Measurements from ENCODE around the gene PACRG.

The PACRG gene

DNA sequence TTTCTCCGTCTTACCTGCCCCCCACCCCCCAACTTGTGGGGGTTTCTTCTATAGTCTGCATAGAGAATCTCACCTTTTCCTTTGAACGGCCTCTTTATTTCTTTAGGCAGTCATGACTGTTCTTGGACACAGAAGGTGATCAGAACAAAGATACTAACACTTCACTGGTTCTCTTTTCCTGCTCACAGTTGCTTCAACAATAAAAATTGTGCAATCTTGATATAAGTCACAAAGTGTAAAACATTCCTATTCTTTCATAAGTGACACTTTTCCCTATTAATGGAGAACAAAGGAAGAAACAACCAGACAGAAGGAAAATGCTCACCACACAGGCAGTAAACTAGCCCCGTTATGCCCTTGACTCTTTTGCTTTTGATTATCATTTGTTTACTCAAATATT lies 448.3 kb downstream of the PACRG start:
- TF ChIP-seq TAF1 (IDR thresholded peaks at IDR 0.05; ENCODE audit: low read depth) (no peak), FOXM1 (IDR thresholded peaks at IDR 0.05; ENCODE audit: borderline replicate concordance, low read depth) (no peak), TEAD4 (IDR thresholded peaks at IDR 0.05) (no peak), CREB1 (IDR thresholded peaks at IDR 0.05; ENCODE audit: low read depth) (no peak), EGR1 (IDR thresholded peaks at IDR 0.05) (no peak), NFIC (IDR thresholded peaks at IDR 0.05) (no peak), RAD21 (IDR thresholded peaks at IDR 0.05; ENCODE audit: low read depth) (no peak), TCF12 (IDR thresholded peaks at IDR 0.05; ENCODE audit: low read depth) (no peak)
- TF ChIP-seq, protein P1, sequence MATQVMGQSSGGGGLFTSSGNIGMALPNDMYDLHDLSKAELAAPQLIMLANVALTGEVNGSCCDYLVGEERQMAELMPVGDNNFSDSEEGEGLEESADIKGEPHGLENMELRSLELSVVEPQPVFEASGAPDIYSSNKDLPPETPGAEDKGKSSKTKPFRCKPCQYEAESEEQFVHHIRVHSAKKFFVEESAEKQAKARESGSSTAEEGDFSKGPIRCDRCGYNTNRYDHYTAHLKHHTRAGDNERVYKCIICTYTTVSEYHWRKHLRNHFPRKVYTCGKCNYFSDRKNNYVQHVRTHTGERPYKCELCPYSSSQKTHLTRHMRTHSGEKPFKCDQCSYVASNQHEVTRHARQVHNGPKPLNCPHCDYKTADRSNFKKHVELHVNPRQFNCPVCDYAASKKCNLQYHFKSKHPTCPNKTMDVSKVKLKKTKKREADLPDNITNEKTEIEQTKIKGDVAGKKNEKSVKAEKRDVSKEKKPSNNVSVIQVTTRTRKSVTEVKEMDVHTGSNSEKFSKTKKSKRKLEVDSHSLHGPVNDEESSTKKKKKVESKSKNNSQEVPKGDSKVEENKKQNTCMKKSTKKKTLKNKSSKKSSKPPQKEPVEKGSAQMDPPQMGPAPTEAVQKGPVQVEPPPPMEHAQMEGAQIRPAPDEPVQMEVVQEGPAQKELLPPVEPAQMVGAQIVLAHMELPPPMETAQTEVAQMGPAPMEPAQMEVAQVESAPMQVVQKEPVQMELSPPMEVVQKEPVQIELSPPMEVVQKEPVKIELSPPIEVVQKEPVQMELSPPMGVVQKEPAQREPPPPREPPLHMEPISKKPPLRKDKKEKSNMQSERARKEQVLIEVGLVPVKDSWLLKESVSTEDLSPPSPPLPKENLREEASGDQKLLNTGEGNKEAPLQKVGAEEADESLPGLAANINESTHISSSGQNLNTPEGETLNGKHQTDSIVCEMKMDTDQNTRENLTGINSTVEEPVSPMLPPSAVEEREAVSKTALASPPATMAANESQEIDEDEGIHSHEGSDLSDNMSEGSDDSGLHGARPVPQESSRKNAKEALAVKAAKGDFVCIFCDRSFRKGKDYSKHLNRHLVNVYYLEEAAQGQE (IDR thresholded peaks at IDR 0.05; ENCODE audit: low read depth), result no peak
- TF ChIP-seq, protein P2, sequence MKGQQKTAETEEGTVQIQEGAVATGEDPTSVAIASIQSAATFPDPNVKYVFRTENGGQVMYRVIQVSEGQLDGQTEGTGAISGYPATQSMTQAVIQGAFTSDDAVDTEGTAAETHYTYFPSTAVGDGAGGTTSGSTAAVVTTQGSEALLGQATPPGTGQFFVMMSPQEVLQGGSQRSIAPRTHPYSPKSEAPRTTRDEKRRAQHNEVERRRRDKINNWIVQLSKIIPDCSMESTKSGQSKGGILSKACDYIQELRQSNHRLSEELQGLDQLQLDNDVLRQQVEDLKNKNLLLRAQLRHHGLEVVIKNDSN (IDR thresholded peaks at IDR 0.05), result no peak
- TF ChIP-seq, protein P3, sequence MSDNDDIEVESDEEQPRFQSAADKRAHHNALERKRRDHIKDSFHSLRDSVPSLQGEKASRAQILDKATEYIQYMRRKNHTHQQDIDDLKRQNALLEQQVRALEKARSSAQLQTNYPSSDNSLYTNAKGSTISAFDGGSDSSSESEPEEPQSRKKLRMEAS (IDR thresholded peaks at IDR 0.05), result no peak

DNA sequence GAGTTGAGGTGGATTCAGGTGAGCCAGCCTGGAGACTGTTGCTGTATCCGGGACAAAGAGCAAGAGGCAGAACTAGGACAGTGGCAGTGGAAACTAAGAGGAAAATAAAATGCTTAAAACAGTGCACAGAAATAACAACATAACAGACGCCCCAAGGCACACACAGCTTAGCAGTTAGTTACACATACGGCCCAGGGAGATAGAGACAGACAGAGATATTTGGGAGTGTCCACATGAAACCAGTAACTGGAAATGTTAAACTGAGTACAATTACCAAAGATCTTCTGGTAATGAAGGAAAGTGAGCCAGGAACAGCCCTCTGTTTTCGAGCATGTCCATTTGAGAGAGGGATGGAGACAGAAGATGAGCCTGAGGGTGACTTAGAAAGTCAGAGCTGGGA lies 449.2 kb downstream of the PACRG start:
- no peak for TF ChIP-seq TEAD4 (IDR thresholded peaks at IDR 0.05)
- no peak for TF ChIP-seq TAF1 (IDR thresholded peaks at IDR 0.05; ENCODE audit: low read depth)
- TF ChIP-seq TCF12 (IDR thresholded peaks at IDR 0.05; ENCODE audit: low read depth), result no peak
- no peak for TF ChIP-seq EGR1 (IDR thresholded peaks at IDR 0.05)
- no peak for TF ChIP-seq NFIC (IDR thresholded peaks at IDR 0.05)
- TF ChIP-seq, protein P2 (IDR thresholded peaks at IDR 0.05), result no peak
- no peak for TF ChIP-seq RAD21 (IDR thresholded peaks at IDR 0.05; ENCODE audit: low read depth)
- TF ChIP-seq ZBTB7A (IDR thresholded peaks at IDR 0.05; ENCODE audit: low read depth), result no peak
- TF ChIP-seq CREB1 (IDR thresholded peaks at IDR 0.05; ENCODE audit: low read depth), result no peak
- TF ChIP-seq, protein P3 (IDR thresholded peaks at IDR 0.05), result no peak
- TF ChIP-seq, protein P1 (IDR thresholded peaks at IDR 0.05; ENCODE audit: low read depth), result no peak
- TF ChIP-seq YY1 (IDR thresholded peaks at IDR 0.05; ENCODE audit: low read depth), result no peak
- TF ChIP-seq FOXM1 (IDR thresholded peaks at IDR 0.05; ENCODE audit: borderline replicate concordance, low read depth), result no peak
- TF ChIP-seq EP300 (IDR thresholded peaks at IDR 0.05; ENCODE audit: borderline replicate concordance), result no peak
- TF ChIP-seq CEBPB (IDR thresholded peaks at IDR 0.05), result no peak

DNA sequence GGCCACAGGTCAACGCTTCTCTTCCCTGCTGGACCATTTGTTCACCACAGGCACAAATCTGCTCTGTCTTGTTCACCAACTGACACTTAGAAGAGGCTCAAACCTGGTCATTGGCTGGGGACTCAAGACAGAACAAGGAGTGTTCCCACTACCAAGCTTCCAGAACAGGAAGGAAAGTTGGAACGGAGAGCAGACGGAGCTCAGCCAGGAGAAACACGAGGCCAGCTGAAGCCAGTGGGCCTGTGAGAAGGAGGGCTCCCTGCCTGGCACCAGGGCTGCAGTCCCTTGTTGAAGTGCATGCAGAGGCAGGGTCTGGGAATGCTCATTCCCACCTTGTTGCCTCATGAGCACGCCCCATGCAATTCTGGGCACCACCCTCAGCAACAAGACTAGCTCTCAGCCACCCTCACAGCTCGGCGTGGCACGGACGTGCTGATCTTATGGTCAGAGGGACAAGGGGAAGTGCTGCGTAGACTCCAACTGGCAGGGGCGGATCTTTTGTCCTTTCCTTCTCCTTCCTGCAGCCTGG lies 450.2 kb downstream of the PACRG start:
- TF ChIP-seq, protein P1 (IDR thresholded peaks at IDR 0.05; ENCODE audit: low read depth), result no peak
- TF ChIP-seq, protein P2 (IDR thresholded peaks at IDR 0.05), result no peak
- no peak for TF ChIP-seq TAF1 (IDR thresholded peaks at IDR 0.05; ENCODE audit: low read depth)
- TF ChIP-seq YY1 (IDR thresholded peaks at IDR 0.05; ENCODE audit: low read depth), result no peak
- no peak for TF ChIP-seq EP300 (IDR thresholded peaks at IDR 0.05; ENCODE audit: borderline replicate concordance)
- no peak for TF ChIP-seq CREB1 (IDR thresholded peaks at IDR 0.05; ENCODE audit: low read depth)
- TF ChIP-seq CEBPB (IDR thresholded peaks at IDR 0.05), result no peak
- no peak for TF ChIP-seq NFIC (IDR thresholded peaks at IDR 0.05)
- TF ChIP-seq TEAD4 (IDR thresholded peaks at IDR 0.05), result no peak
- TF ChIP-seq TCF12 (IDR thresholded peaks at IDR 0.05; ENCODE audit: low read depth), result no peak

DNA sequence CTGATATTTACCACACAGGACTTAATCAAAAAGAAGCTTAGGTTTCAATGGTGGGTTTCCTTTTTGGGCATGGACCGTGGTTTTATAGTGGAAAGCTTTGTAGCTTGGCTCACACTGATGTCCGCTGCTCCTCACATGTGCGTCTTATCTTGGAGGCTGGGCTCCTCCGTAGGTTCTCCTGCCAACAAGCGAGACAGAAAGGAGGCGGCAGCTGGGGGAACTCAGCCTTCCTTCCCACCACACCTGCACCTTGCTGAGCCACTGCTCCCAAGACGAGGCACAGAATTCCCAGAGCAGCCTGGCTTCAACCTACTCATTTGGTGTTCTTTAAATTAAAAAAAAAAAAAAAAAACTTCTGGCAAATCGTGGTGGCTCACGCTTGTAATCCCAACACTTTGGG lies 451.3 kb downstream of the PACRG start:
- TF ChIP-seq, protein P3 (IDR thresholded peaks at IDR 0.05), result no peak
- TF ChIP-seq TCF12 (IDR thresholded peaks at IDR 0.05; ENCODE audit: low read depth) (no peak), EGR1 (IDR thresholded peaks at IDR 0.05) (no peak), FOXM1 (IDR thresholded peaks at IDR 0.05; ENCODE audit: borderline replicate concordance, low read depth) (no peak), TAF1 (IDR thresholded peaks at IDR 0.05; ENCODE audit: low read depth) (no peak), EP300 (IDR thresholded peaks at IDR 0.05; ENCODE audit: borderline replicate concordance) (no peak), NFIC (IDR thresholded peaks at IDR 0.05) (no peak), CREB1 (IDR thresholded peaks at IDR 0.05; ENCODE audit: low read depth) (no peak), CEBPB (IDR thresholded peaks at IDR 0.05) (no peak), TEAD4 (IDR thresholded peaks at IDR 0.05) (no peak), RAD21 (IDR thresholded peaks at IDR 0.05; ENCODE audit: low read depth) (no peak), YY1 (IDR thresholded peaks at IDR 0.05; ENCODE audit: low read depth) (no peak), ZBTB7A (IDR thresholded peaks at IDR 0.05; ENCODE audit: low read depth) (no peak)
- TF ChIP-seq, protein P1 (IDR thresholded peaks at IDR 0.05; ENCODE audit: low read depth), result no peak
- TF ChIP-seq, protein P2 (IDR thresholded peaks at IDR 0.05), result no peak

All from Ishikawa (cell line).